Transverse colon (tissue), 3 donors: ENCODE measurements around the gene SALL1.

Experiments used
- CTCF ChIP-seq, 5 experiments: fragments of 200-600 bp in 3 of 5; fragments of 450-650 bp in 2 of 5; sonication (generic) in 3 of 5; IDR thresholded peaks; 1 replicate in 2 of 5; 2 replicates in 3 of 5; pipeline ENCODE4 v1.5.1; 2016 to 2017; ENCODE audit warnings: antibody characterized with exemption in 5 of 5, inconsistent platforms in 3 of 5, mild to moderate bottlenecking in 2 of 5, moderate library complexity in 1 of 5
- POLR2A ChIP-seq: fragments of 450-650 bp; IDR thresholded peaks from one replicate; pipeline ENCODE4 v1.6.1; 2016; ENCODE audit warnings: antibody characterized with exemption, mild to moderate bottlenecking, moderate library complexity

- TF ChIP-seq CTCF (IDR thresholded peaks at IDR 0.05) = no peak
- TF ChIP-seq POLR2A = no peak
Measured at GRCh38 chr16:51144203-51144602, 6.9 kb downstream of the SALL1 start.
